GM21825 (cell line): ENCODE measurements around the gene GBA2.

Experiments
- ATAC-seq: cut with Tn5 transposase; IDR thresholded peaks from one replicate; pipeline ENCODE4 v1.9.1; 2021; ENCODE audit warnings: mild to moderate bottlenecking, moderate library complexity; ENCODE audit not compliant: unreplicated experiment

The GBA2 gene

DNA sequence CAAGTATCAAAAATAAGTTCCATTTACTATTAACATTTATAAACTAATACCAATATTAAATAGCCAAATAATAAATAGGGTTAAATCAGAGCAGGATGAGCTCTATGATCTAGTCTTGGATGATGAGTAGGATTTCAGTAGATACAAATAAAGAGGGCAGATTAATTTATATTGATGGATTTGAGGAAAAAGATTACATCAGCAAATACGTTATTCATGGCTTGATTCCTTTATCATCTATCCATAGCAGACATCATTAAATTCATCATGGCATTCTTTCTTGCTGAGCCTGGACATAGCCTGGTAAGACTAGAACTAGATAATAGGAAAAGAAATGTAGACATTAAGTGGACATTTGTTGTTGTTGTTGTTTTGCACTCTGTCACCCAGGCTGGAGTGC is 18.4 kb upstream of the GBA2 start:
- no peak for ATAC-seq

DNA sequence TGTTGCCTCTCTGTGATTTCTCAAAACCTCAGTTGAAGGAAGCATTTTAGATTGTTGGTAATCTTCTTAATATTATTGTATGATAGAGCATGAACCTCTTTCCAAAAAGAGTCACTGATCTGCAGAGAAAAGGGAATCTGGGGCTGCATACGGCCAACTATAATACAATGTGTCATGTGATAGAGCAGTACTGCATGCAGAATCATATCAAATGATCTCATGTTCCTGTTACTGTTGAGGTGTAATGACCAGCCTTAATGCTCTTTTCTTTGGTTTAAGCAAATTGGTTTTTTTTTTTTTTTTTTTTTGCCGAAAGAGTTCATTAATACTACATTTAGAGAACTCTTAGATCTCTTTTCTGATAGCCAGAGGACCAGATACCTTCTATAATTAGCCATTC is 18.0 kb upstream of the GBA2 start:
- ATAC-seq = no peak

DNA sequence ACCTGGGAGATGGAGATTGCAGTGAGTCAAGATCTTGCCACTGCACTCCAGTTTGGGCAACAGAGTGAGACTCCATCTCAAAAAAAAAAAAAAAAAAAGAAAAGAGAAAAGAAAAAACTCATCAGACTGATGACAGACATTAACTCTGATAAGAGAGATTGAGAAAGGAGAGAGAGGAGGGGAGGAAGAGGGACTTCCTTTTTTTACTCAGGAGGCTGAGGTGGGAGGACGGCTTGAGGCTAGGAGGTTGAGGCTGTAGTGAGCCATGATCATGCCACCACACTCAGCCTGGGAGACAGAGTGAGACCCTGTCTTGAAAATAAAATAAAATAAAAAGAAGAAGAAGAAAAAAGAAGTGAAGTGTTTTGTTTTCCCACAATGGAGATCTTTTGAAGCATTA is 14.8 kb upstream of the GBA2 start:
- no peak for ATAC-seq

DNA sequence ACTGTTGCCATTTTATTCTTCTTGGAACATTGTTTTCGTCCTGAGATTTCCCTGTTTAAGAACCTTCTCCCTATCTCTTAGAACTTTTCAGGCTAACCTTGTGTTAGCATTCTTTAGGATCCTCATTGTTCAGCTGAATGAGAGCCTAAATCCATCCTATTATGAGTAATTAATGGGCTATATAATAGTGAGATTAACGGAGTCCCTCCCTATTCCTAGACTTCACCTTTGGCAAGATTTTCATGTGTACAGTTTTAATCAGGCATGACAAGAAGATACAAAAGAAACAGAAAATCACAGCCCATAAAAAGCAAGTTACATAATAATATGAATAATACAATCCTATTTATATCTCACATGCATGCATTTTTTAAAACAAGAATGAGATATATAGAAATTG is 14.2 kb upstream of the GBA2 start:
- no peak for ATAC-seq

DNA sequence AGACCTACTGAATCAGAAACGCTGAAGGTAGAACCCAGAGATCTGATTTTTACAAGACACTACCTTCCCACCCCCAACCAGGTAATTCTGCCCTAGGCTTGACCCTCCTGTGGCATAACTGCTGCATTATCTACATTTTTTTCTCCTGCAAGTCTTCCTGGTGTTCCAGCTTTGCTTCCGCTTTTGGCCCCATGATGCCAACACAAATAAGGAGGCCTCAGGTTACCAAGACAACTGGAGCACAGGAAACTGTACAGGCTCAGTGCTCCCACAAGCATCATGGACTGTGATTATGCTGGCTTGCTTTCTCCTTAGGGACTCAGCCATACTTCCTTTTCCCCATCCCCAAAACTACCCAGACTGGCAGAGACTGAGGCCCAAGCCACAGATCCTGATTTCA is 11.6 kb upstream of the GBA2 start:
- no peak for ATAC-seq

DNA sequence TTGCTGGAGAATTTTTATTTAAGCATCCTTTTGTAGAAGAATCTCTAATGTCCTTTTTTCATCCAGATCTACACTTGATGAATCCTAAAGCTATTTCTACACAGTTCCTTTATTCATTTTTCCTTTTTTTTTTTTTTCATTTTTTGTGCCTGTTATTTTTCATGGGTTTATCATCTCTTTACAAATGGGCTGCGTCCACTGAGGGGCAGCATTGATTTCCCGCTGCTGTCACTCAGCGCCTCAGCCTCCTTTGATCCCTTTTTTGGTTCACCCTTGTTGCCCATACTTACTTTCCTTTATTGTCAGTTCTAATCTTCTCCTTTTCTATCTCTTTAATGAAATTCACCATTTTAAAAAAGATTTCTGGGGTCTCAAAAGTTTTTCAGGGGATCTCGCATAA is 10.8 kb upstream of the GBA2 start:
- no peak for ATAC-seq

DNA sequence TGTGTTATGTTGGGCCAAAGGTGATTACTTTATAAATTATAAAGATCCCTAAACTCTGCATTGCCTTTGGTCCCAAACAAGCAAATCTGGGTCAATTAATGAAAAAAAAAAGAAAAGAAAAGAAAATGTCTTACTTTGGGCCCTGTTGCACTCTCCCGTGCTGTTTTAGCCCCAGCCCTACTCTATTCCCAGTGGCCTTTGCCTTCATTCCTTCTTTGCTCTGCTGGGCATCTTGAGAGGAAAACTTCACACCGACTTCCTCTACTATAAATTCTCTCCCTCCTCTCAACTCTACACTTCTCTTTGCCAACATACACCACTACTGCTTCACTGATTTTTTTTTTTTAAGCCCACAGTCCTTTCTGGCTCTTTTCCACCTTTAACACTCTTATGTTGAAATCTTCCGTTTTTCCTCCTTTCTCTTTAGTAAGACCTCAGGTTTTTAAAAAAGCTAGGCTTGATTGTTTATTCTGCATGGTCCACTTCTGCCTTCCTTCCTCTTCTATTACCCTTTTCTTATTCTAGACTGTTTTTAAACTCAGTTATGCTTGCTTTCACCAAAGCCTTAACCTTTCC is 9.5 kb upstream of the GBA2 start:
- no peak for ATAC-seq

DNA sequence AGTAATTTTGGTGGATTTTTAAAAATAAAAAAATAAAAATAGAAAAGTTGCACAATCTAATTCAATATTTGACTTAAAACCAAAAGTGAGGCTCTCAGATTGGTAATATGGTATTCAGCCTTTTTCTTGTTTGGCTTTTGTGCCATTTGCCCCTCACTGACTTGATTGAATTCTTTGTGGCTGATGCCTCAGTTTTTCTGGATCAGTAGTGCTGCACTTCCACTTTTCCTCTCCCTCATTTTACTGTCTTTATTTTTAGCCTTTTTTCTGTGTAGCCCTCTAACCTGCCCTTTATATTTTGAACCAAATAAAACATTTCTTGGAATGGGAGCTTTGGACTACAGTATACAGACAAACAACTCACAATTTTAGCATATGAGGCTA is 8.9 kb upstream of the GBA2 start:
- no peak for ATAC-seq

DNA sequence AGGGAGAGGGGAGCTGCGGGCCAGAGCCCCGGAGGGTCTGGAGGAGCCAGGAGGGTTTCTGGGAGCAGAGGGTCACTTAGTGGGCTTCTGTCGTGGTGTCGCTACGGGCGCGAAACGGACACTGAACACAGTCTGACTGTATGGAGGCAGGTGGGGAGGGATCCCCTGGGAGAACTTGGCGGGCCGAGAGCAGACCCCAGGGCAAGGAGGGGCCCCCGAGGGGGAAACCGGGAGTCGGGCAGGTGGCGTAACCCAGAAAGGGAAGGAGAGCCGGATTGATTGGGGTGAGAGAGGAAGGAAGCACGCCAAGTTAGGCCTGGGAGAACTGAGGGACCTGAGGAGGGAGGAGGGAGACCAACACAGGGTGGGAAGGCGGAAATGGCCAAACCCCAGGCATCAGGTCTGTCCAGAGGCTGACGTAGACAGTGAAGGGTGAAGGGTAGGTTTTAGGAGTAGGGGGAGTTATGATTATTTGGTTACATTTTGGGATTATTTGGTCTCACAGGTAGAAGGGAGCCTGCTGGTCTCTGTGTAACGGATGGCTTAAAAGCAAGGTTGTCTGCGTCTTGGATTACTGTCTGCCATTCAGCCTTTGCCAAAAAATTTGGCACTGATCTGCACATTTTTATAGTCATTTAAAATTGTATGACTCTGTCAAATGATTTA is 8.3 kb upstream of the GBA2 start:
- peak; percentile 41 for ATAC-seq

DNA sequence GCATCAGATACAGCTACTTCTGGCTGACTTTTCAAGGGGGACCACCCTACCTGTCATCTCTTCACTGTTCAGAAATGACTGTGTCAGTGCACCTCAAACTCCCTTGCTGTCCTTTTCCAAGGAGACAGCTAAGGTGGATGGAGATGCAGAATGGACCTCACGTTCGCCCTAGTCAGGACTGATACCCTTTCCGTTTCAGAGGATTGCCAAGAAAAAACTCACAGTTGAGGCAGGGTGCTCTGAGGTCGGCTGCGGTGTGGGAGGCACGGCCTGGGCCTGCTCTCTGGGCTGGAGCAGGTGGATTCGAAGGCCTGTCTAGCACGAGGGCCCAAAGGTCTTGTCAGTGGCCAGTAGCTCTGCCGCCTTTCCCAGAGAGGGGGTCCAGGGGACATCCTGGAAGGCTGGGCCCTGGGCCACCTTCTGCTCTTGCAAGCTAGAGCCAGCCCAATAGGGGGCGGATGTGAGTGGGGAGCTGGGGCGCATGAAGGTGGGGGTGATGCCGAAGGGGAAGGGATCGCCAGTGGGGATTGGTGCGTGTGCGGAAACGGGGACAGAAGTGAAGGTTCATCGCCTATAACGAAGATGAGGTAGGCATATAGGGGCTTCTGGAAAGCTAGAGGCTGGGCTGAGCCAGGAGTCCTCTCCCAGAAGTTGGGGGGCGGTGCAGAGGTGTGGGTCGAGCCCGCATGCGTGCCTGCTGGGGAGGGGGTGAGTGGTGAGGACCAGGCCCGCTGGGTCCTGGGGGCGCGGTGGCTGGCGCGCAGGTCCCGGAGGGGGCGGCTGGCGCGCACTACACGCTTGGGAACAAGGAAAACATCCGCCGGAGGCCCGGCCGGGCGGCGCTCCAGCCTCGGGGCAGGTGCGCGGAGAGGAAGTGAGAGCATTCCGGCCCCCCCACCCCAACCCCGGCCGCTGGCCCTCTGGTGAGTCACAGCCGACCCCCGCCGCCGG is 7.5 kb upstream of the GBA2 start:
- peak; percentile 49 for ATAC-seq

DNA sequence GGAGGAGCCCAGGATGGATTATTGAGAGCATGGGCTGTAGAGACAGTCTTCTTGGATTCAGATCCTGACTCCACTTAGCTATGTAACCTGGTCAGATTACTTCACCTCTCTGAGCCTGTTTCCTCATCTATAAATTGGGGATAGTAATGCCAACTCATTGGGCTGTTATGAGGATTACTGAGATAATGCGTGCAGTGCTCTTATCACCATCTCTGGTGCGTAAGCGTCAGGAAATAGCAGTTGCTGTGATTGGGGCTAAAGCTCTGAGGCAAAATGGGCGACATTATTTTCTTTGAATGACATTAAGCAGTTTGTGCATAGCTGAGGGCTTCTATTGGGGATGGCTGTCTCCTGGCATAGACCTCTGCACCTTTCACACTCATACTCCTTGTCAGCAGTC is 6.0 kb upstream of the GBA2 start:
- ATAC-seq = no peak

DNA sequence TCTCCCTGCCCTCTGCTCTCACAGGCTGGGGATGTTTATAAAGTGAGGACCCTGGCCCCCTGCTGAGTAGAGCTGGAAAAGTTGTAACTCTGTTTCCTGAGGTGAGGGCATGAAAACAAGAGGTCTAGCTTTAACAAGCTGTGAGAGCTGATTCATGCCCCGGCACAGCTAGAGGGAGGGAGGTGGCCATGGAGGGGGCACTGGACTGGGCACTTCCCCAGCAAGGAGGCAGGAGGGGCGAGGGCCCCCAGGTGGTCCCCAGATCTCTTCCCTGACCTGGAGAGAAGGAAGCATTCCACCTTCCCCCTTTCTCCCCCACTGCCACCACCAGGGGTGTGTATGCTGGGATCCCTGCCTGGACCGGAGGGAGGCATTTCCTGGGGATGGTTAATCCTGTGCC is 5.2 kb upstream of the GBA2 start, which contains the start of gene MSMP:
TSS of gene MSMP (minus strand) at position 13 of the 400 bp plus-strand sequence. CDS start 147 bp downstream, outside the sequence.
- no peak for ATAC-seq

DNA sequence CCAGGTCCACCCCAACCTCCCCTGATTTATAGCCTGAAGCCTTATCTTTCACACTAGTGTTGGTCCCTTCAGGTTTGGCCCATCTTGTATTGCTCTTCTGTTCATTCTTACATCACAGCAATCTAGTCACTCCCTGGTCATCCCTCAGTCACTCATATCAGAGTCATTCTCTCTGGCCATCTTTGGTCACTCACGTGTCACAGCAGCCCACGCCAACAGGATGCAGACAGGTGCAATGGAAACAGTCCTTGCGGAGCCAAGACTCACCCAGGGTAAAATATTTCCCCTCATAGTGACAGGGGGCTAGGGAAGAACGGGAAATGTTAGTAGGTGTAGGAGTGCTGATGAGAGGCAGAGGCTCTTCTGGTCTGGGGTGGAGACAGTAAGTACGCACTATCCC is 4.4 kb upstream of the GBA2 start:
- no peak for ATAC-seq

DNA sequence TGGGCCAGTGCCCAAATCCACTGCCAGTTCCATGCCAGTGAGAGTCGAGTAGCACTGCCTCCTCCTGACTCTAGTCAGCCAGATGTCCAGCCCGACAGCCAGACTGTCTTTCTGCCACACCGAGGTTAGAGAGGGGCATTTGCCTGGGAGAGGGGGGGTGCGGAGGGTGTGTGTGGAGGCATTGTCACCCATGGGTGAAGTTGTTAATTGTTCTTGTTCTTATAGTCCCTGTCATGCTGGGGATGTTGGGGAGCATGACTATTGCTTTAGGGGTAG is 1.2 kb upstream of the GBA2 start:
- no peak for ATAC-seq

DNA sequence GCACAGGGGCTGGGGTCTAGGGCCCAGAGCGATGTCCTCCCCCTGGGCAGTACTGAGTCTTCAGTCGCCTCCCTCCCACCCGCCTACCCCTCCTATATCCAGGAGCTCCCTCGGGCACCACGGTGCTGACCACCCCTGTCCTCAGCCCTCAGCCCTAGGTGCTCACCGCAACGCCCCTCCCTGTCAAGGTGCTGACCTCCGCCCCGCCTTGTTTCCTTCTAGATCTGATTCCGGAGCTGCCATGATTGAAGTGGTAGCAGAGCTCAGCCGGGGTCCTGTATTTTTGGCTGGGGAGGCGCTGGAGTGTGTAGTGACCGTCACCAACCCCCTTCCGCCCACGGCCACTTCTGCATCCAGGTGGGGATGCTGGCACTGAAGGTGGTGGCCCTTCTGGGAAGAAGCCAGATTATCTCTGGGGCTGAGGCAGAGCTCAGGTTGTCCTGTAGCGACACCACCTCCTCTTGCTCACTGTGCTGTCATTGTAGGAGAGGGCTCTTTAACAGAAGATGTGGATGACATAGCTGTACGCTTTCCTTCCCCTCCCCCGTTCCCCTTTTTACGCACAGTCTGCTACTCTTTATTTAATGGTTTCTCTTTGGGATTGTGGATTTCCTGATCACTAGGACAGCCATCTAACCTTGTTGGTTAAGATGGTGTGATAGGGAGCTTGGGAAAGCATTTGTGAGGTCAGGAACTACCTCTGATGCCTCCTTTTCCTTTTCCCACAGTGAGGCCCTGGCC is 657 bp upstream of the GBA2 start:
- ATAC-seq = peak; percentile 13

DNA sequence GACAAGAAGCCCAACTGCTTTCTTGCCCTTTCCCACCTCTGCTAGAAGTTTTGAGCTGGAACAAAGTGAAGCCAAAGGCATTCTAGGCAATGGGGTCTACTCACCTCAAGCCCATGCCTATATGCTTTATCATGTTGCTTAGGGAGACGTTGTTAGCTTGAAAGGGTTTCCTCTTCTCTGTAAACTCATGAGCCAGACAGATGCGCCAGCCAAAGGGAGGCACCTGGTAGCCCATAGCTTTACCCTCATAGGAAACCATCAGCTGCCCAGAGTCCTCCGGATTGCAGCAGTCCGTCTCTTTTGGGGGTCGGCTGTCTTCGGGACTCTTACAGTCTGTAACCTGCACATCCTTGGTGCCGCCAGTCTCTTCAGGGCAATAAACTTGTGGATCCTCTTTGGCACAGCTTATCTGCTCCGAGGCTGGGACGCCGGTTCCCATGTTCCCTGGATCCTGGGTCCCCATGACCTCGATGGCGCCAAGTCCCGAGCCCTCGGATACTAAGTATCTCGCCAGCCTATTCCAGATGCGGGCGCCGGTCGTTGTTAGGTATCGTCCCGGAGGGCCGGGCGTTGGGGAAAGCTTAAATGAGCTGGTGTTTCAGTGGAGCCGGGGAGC is 678 bp downstream of the GBA2 start:
- no peak for ATAC-seq

DNA sequence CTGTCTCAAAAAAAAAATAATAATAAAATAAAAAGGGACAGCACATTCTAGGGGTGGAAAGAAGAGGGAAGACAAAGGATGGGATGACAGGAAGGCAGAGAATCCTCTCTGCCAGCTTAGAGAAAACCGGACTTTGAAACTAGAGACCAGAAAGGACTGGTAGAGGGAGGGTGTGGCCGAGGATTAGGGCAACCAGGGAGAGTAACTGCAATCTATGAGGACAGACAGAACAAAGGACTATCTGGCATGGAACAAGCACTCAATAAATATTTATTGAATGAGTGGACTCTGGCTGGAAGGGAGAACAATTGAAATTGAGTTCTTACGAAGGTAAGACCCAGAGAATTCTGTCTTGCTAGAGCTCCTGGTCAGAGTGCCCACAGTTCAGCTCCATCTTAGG is 2.4 kb downstream of the GBA2 start:
- ATAC-seq = no peak

DNA sequence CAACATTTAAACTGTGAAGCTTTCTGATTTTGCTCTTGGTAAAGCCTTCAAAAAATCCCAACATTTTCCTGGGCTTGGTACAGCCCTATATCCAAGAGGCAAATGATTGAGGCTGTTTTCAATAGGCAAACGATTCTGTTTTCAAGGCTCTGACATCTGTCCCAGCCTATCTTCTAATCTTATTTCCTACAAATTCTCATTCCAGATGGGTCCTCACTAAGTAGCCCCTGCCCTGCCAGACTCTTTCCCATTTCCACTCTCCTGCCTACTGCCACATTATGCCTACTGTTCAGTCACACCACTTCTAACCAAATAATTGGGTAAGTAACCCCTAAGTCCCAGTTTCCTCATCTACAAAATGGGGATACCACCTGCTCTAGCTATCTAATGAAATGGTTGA is 3.5 kb downstream of the GBA2 start:
- no peak for ATAC-seq

DNA sequence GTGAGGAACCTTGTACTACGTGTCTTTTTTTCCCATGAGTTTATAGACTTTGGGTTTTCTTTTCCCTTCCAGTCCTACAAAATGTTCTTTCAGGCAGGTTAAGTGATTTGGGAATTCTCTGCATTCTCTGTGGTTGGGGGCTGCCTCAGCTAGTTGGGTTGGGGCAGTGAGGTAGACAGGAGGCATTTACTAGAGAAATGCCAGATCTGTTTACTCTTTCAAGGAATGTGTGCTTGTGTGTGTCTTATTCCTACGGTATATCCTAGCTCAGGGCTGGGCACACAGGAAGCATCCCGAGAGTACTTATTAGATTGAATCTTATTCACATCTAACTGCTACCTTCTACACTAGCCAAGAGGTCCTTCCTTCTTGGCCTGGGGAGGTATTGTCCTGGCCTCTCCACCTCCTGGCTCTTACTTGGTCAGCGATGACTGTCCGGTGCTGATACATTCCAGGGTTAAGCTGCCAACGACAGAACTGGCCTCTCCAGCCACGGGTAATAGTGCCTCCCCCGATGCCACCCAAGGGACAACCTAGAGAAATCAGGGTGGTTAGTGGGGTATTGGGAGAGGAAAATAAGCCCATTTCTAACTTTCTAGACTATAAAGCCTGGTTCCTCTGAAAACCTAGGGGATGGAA is 5.0 kb downstream of the GBA2 start:
- no peak for ATAC-seq

DNA sequence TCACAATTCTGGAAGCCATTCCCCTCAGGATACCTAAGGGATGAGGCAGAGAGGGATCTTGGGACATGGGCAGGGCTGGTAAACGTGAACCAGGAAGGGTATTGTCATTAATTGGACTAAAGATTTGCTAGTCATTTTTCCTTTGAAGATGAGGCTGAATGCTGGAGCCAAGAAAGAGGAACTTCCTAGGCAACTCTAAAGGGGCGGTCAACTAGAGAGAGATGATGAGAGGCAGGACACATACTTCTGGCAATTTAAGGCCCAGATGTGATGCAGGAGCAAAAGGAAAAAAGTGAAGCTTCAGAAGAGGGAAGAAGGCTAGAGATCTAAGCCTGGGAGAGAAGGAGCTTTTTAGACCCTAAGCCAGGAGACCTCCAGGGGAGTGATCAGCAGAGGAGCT is 5.6 kb downstream of the GBA2 start:
- no peak for ATAC-seq

DNA sequence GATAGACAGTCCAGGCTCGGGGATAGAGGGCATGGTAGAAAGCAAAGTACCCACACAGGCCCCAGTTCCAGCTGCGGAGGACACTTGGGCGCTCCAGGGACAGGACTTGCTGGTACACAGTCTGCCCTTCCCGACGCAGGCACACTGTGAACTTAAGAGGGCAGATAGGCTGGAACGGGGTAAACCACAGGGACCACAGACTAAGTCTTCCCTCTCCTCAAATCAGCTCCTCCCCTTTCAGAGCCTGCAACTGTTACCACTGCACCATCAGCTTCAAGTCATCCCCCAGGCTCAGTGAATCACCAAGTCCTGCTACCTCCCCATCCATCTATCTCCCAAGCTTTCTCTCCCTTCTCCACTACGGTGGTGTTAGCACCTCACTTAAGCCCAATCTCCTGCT is 7.3 kb downstream of the GBA2 start:
- no peak for ATAC-seq
